Keratinocyte (primary cell): ENCODE data around the gene AMMECR1. TPM values are rescaled to one million over a fixed set of nuclear protein-coding genes. Genes with fewer than 3 reads are reported as not detected.

Source experiments
- DNase-seq: peaks from one replicate; pipeline ENCODE4 v3.0.0-alpha.2; 2011; ENCODE audit warnings: low read depth, missing footprints, low spot score
- FAIRE-seq: peaks from 2 replicates; lab custom pipeline; 2011; peaks lifted over from hg19 to GRCh38; lab: Jason Lieb, UNC
- H2AFZ ChIP-seq: 2 replicates; pipeline ENCODE4 v1.6.0; 2012; ENCODE audit warnings: low read length, control low read depth, inconsistent platforms; ENCODE audit not compliant: control insufficient read depth
- H3K27ac ChIP-seq: 2 replicates; pipeline ENCODE4 v1.5.1; 2011; ENCODE audit warnings: low read length; ENCODE audit not compliant: control insufficient read depth, insufficient read depth
- H3K27me3 ChIP-seq: 3 replicates; pipeline ENCODE4 v1.6.0; 2011; ENCODE audit warnings: low read length; ENCODE audit not compliant: control insufficient read depth, insufficient read depth; ENCODE audit errors: extremely low read depth
- H3K36me3 ChIP-seq, 2 experiments: 2 replicates in 1 of 2; 3 replicates in 1 of 2; pipeline ENCODE4 v1.5.1; 2011; ENCODE audit warnings: low read length in 2 of 2, mild to moderate bottlenecking in 1 of 2; ENCODE audit not compliant: control insufficient read depth in 2 of 2, insufficient read depth in 2 of 2; ENCODE audit errors: extremely low read depth in 1 of 2
- H3K4me1 ChIP-seq: 3 replicates; pipeline ENCODE4 v1.5.1; 2011; ENCODE audit warnings: low read length; ENCODE audit not compliant: control insufficient read depth, insufficient read depth; ENCODE audit errors: extremely low read depth
- H3K4me2 ChIP-seq: 3 replicates; pipeline ENCODE4 v1.6.0; 2011; ENCODE audit warnings: low read depth, low read length; ENCODE audit not compliant: control insufficient read depth, insufficient read depth; ENCODE audit errors: extremely low read depth
- H3K4me3 ChIP-seq, 3 experiments: fragments of 200-600 bp in 1 of 3; sonication (generic) in 1 of 3; 2 replicates in 2 of 3; 3 replicates in 1 of 3; pipeline ENCODE4 v1.5.1; 2011 to 2016; ENCODE audit warnings: low read length in 3 of 3, mild to moderate bottlenecking in 3 of 3, control low read depth in 2 of 3, inconsistent platforms in 1 of 3, low read depth in 1 of 3, mixed read lengths in 1 of 3, mixed run types in 1 of 3, moderate library complexity in 1 of 3; ENCODE audit not compliant: control insufficient read depth in 2 of 3, insufficient read depth in 2 of 3; ENCODE audit errors: extremely low read depth in 1 of 3
- H3K79me2 ChIP-seq: 2 replicates; pipeline ENCODE4 v1.6.0; 2012; ENCODE audit warnings: low read length; ENCODE audit not compliant: control insufficient read depth, insufficient read depth
- H3K9ac ChIP-seq: 3 replicates; pipeline ENCODE4 v1.6.0; 2011; ENCODE audit warnings: low read length; ENCODE audit not compliant: control insufficient read depth, insufficient read depth; ENCODE audit errors: extremely low read depth
- H3K9me1 ChIP-seq: 3 replicates; pipeline ENCODE4 v1.6.0; 2011; ENCODE audit warnings: low read length; ENCODE audit not compliant: control insufficient read depth, insufficient read depth; ENCODE audit errors: extremely low read depth
- H3K9me3 ChIP-seq: 2 replicates; pipeline ENCODE4 v1.5.1; 2012; ENCODE audit warnings: low read depth, low read length; ENCODE audit not compliant: control insufficient read depth
- H4K20me1 ChIP-seq: 3 replicates; pipeline ENCODE4 v1.6.0; 2011; ENCODE audit warnings: low read length; ENCODE audit not compliant: control insufficient read depth, insufficient read depth; ENCODE audit errors: extremely low read depth
- EZH2 ChIP-seq: IDR thresholded peaks from one replicate; pipeline ENCODE4 v1.6.1; 2012; ENCODE audit warnings: inconsistent platforms, mild to moderate bottlenecking, low read length, moderate library complexity
- dilution Hi-C: fragments of 300-500 bp; cut with MboI; formaldehyde crosslinking; loops from one replicate; pipeline ENCODE4 v1.7.0; 2020; ENCODE audit warnings: low sequenced_read_pairs; ENCODE audit not compliant: extremely low pct_ligation_motif_present
- polyA plus RNA-seq, 5 experiments: library from polyadenylated mRNA; depleted of rRNA in 3 of 5; stranded (reverse) in 3 of 5; stranded (forward) in 1 of 5; unstranded in 1 of 5; fragments of >200 nt; gene quantifications; 1 replicate in 1 of 5; 2 replicates in 3 of 5; 3 replicates in 1 of 5; pipeline versions ENCODE4 v1.2.1 to v1.2.3, GENCODE V29; 2011 to 2012; ENCODE audit warnings: missing spikeins in 2 of 5, low read depth in 1 of 5, low replicate concordance in 1 of 5
- TF ChIP-seq, protein P1 (sequence below), 3 experiments: IDR thresholded peaks in 1 of 3; conservative IDR thresholded peaks in 1 of 3; optimal IDR thresholded peaks in 1 of 3; 2 replicates in 2 of 3; 3 replicates in 1 of 3; pipeline versions ENCODE3 to v1.5.1; 2011; ENCODE audit warnings: low read length in 3 of 3, mild to moderate bottlenecking in 3 of 3, moderate library complexity in 2 of 3, control low read depth in 1 of 3, inconsistent platforms in 1 of 3; ENCODE audit not compliant: insufficient read depth in 2 of 3; ENCODE audit errors: extremely low read depth in 1 of 3

Gene AMMECR1
- polyA plus RNA-seq, 1 donor (not counting 4 experiments of a cell fraction or from before 2014, with no cell fraction given): 15.5 TPM

DNA sequence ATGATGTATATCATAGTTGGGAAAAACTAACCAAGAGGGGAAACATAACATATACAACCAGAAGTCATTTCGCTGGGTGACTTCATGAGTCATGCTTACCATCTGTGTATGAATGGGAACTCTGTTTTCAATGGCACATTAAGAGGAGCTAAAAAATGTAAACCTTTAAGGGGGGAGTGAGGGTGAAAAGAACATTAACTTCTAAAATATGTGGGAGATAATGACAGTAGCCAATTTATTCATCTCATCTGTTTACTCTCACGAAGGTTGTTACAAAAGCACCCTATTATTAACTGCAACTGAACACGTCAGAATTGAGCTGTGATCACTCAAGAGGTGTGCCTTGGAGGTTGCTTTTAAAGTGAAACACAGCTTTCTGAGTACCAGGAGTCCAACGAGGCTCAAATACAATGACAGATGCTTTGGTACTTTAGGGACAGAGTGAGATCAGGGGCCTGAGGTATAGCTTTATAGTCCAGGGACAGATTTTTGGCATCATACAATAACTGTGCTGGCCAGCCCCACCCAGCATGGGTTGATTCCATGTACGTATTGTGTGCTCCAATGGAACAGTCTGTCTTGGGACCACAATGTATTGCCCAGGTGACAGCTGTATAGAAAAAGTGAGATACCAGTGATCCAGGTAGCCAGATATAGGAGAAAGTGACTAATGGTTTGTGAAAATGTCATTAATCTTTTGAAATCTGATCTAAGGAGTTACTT lies 107.3 kb downstream of the AMMECR1 start:
- H3K4me3 ChIP-seq: no peak overlapping the region
- TF ChIP-seq EZH2: no peak
- TF ChIP-seq, protein P1, sequence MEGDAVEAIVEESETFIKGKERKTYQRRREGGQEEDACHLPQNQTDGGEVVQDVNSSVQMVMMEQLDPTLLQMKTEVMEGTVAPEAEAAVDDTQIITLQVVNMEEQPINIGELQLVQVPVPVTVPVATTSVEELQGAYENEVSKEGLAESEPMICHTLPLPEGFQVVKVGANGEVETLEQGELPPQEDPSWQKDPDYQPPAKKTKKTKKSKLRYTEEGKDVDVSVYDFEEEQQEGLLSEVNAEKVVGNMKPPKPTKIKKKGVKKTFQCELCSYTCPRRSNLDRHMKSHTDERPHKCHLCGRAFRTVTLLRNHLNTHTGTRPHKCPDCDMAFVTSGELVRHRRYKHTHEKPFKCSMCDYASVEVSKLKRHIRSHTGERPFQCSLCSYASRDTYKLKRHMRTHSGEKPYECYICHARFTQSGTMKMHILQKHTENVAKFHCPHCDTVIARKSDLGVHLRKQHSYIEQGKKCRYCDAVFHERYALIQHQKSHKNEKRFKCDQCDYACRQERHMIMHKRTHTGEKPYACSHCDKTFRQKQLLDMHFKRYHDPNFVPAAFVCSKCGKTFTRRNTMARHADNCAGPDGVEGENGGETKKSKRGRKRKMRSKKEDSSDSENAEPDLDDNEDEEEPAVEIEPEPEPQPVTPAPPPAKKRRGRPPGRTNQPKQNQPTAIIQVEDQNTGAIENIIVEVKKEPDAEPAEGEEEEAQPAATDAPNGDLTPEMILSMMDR (optimal IDR thresholded peaks at IDR 0.05 in 1 of 3, IDR thresholded peaks at IDR 0.05 in 1 of 3, conservative IDR thresholded peaks at IDR 0.05 in 1 of 3; ENCODE audit: extremely low read depth in 1 of 3, insufficient read depth in 2 of 3, low read length in 3 of 3): no peak
- peaks cover 27% of the 10 kb centered on the region for H3K4me1 ChIP-seq
- no peaks in the 10 kb centered on the region for H3K9me3 ChIP-seq
- peak overlapping the region; percentile 83 for H3K27ac ChIP-seq
- H4K20me1 ChIP-seq: no peaks in the 10 kb centered on the region
- H3K4me2 ChIP-seq: peak overlapping the region; percentile 46
- DNase-seq (peak; percentile 42), FAIRE-seq (peak; percentile 23)
- H3K36me3 ChIP-seq: no peaks in the 10 kb centered on the region
- no peaks in the 10 kb centered on the region for H3K27me3 ChIP-seq
- H3K79me2 ChIP-seq: no peaks in the 10 kb centered on the region
- no peak overlapping the region for H2AFZ ChIP-seq
- dilution Hi-C loops: no loop called here
- H3K9ac ChIP-seq: peak overlapping the region; percentile 29
- no peaks in the 10 kb centered on the region for H3K9me1 ChIP-seq

DNA sequence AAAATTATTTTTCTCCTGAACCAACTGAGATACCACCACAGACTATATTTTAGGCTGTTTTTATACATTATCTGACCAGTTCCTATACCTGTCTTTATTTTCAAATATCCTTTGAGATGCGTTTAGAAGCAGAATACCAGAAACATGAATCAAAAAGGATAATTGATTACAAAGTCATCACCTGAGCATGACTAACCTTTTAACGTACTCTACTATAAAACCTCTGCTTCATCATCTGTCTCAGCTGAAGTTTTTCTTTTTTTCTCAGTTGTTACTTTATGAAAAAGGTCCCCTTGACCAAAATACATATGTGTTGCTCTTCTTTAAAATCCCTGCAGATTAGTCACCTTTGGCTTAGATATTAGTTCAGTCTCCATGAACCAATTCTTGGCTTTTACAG lies 109.8 kb downstream of the AMMECR1 start:
- Histone ChIP-seq H4K20me1 (no peaks in the 10 kb centered on the region), H3K9ac (no peak overlapping the region), H3K79me2 (no peaks in the 10 kb centered on the region), H3K36me3 (no peaks in the 10 kb centered on the region), H3K27me3 (no peaks in the 10 kb centered on the region), H3K4me2 (no peak overlapping the region), H3K9me3 (no peaks in the 10 kb centered on the region), H3K9me1 (no peaks in the 10 kb centered on the region), H3K27ac (peak overlapping the region; percentile 58), H2AFZ (no peak overlapping the region), H3K4me1 (peaks cover 27% of the 10 kb centered on the region), H3K4me3 (no peak overlapping the region)
- FAIRE-seq (no peak), DNase-seq (no peak)
- TF ChIP-seq, protein P1 (optimal IDR thresholded peaks at IDR 0.05 in 1 of 3, IDR thresholded peaks at IDR 0.05 in 1 of 3, conservative IDR thresholded peaks at IDR 0.05 in 1 of 3; ENCODE audit: extremely low read depth in 1 of 3, insufficient read depth in 2 of 3, low read length in 3 of 3): no peak
- no peak for TF ChIP-seq EZH2
- dilution Hi-C loops: no loop called here
